Effector CD4-positive, alpha-beta T cell (primary cell): ENCODE results near the gene TMEM95. TPM values are rescaled to one million over a fixed set of nuclear protein-coding genes. Genes with fewer than 3 reads are reported as not detected.

Experiments
- DNase-seq: peaks from one replicate; pipeline ENCODE4 v3.0.0-alpha.2; 2020
- total RNA-seq: gene quantifications from one replicate; lab custom pipeline; 2026; lab: John Stamatoyannopoulos, UW

TMEM95 gene, protein sequence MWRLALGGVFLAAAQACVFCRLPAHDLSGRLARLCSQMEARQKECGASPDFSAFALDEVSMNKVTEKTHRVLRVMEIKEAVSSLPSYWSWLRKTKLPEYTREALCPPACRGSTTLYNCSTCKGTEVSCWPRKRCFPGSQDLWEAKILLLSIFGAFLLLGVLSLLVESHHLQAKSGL
- not detected for total RNA-seq

- no peak for DNase-seq
Observed at GRCh38 chr17:7355053-7355452, at the start of gene TMEM95. TSS of gene TMEM95 (plus strand) at chr17:7355156. CDS start at chr17:7355205, 49 bp downstream.

GRCh38 chr17:7306911-7307685 is 47.9 kb upstream of the TMEM95 start, which contains the start of gene EIF5A:
TSS of gene EIF5A (plus strand) at chr17:7307628. CDS start at chr17:7309636, 2,008 bp downstream.
- DNase-seq = peak; percentile 100

- peak; percentile 48 for DNase-seq
Observed at GRCh38 chr17:7307686-7308624, 47.0 kb upstream of the TMEM95 start.

GRCh38 chr17:7308625-7309433 is 46.1 kb upstream of the TMEM95 start:
- DNase-seq = peak; percentile 84

GRCh38 chr17:7309628-7310027 is 45.3 kb upstream of the TMEM95 start:
- no peak for DNase-seq

DNA sequence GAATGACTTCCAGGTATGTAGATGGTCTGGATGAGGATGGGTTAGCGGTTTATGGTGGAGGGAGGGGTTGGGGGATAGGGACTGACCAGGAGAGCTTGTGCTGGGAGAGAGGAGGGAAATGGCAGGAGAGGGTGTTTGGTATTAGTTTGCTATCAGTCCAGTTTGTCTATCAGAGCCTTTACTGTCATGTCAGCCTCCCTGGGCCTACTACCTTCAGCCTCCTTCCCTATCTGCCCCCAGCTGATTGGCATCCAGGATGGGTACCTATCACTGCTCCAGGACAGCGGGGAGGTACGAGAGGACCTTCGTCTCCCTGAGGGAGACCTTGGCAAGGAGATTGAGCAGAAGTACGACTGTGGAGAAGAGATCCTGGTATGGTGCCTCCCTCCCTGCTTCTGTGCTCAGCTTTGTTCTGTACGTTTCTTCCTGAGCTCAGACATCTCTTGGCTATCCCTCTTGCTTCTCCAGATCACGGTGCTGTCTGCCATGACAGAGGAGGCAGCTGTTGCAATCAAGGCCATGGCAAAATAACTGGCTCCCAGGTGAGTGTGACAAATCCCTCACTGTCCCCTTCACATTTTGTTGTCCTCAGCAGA is 43.7 kb upstream of the TMEM95 start:
- DNase-seq = no peak

DNA sequence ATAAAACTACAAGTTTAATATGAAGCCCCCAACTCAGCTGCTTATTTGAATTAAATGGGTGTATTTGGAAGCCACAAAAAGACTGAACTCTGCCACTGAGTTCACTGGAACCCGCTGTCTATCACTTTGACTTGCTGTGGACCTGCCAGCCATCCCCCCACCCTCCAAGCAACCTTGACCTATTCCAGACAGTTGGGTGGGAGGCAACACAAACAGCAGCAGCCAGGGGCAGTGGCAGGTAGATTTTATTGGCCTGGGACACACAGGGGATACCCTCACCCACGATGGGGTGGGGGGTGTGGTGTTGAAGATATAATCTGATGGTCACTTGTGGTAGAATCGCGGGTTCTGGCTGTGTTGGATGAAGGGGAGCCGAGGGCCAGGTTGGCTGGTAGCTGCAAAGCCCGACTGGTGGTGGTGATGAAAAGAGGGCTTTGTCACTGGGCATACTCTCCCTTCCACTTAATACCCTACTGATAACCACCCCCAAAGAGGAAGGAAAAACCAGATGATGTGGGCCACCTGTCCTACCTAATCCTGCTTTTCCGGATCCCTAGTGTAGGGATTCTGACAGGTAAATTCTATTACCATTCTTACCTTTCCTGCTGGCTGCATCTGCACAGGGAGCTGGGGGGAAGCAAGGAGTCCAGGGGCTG is 42.4 kb upstream of the TMEM95 start:
- no peak for DNase-seq

GRCh38 chr17:7313088-7313889 is 41.7 kb upstream of the TMEM95 start:
- no peak for DNase-seq

GRCh38 chr17:7313890-7314718 is 40.9 kb upstream of the TMEM95 start:
- no peak for DNase-seq

- DNase-seq = peak; percentile 93
Observed at GRCh38 chr17:7314719-7315569, 40.0 kb upstream of the TMEM95 start, which contains the start of gene GPS2. TSS of gene GPS2 (minus strand) at chr17:7315360. CDS start at chr17:7315052, 308 bp downstream.

- no peak for DNase-seq
Observed at GRCh38 chr17:7315570-7316235, 39.3 kb upstream of the TMEM95 start.

- DNase-seq = no peak
Observed at GRCh38 chr17:7317161-7317803, 37.7 kb upstream of the TMEM95 start.

DNA sequence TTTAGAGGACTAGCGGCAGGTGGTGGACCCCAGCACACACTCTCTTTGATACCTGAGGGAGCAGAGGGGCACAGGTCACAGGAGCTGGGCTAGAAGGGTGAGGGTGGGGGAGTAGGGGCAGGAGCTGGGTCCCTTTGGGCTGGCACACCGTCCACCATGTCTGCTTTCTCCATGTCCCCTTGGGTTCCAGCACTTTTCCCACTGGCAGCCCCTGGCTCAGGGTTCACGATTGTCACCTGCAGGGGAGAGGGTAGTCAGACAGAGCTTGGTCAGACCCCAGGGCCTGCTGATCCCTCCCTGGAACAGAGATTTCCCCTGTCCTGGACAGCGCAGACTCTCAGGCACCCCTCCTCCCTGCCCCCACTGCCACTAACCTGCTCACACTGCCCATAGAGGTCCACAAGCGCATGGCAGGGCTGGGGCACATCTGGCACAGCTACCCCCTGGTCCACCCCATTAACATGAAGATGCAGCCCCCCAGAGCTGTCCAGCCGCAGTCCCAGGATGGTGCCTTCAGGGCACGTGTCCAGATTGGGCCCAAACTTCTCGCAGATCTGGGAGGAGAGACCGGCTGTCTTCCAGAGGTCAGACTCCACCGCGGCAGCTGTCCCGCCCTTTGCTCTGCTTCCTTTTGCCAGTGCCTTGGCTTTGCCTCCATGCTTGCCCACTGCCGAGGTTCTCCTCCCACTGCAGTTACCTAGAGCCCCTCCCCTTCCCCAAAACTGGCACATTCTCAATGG is 36.7 kb upstream of the TMEM95 start:
- no peak for DNase-seq

DNA sequence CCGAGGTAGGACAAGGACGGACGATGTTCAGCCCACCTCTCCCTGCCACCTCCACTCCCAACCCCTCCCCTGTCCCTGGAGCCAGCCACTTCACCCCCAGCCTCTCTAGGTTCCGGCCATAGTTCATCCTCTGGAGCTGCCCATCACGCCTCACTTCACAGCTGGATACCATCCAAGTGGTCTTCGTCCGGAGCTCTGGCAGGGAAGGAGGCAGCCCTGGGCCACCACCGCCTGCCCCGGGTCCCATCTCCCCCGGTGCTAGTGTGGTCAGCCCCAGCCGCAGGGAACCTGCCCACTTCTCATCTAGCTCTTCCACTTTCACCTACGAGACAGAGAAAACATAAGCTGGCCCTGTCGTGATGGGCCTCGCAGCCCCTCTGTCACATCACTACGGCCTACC is 33.5 kb upstream of the TMEM95 start:
- DNase-seq = no peak

GRCh38 chr17:7322520-7323194 is 32.3 kb upstream of the TMEM95 start:
- no peak for DNase-seq
